Neural cell (in vitro differentiated cells): ENCODE results near the gene NACA2. TPM values are rescaled to one million over a fixed set of nuclear protein-coding genes. Genes with fewer than 3 reads are reported as not detected.

Experiments
- H2AFZ ChIP-seq: fragments of 200-600, 300-800 bp; sonication (generic), shearing (Covaris generic); 2 replicates; pipeline ENCODE4 v1.6.0; 2014; ENCODE audit warnings: low read depth, mild to moderate bottlenecking, antibody characterized with exemption, low read length, moderate library complexity
- H3F3A ChIP-seq: fragments of 200-600 bp; shearing (Covaris generic); 2 replicates; pipeline ENCODE4 v1.6.1; 2016; ENCODE audit warnings: mild to moderate bottlenecking, moderate library complexity, mixed read lengths, antibody characterized with exemption, low read length; ENCODE audit not compliant: insufficient read depth, poor library complexity, severe bottlenecking
- H3K27ac ChIP-seq: fragments of 200-600, 300-800 bp; sonication (generic), shearing (Covaris generic); 2 replicates; pipeline ENCODE4 v1.5.1; 2014; ENCODE audit warnings: mild to moderate bottlenecking, low read length, moderate library complexity
- H3K27me3 ChIP-seq: fragments of 300-800, 200-600 bp; sonication (generic), shearing (Covaris generic); 2 replicates; pipeline ENCODE4 v1.6.0; 2014; ENCODE audit warnings: mild to moderate bottlenecking, low read depth, low read length, moderate library complexity; ENCODE audit not compliant: insufficient read depth
- H3K36me3 ChIP-seq: fragments of 300-800, 200-600 bp; sonication (generic), shearing (Covaris generic); 2 replicates; pipeline ENCODE4 v1.5.1; 2014; ENCODE audit warnings: mild to moderate bottlenecking, antibody characterized with exemption, low read length, moderate library complexity; ENCODE audit not compliant: insufficient read depth
- H3K4me2 ChIP-seq: fragments of 300-800, 200-600 bp; sonication (generic), shearing (Covaris generic); 2 replicates; pipeline ENCODE4 v1.6.0; 2014; ENCODE audit warnings: mild to moderate bottlenecking, low read length
- H3K4me3 ChIP-seq: fragments of 300-800, 200-600 bp; sonication (generic), shearing (Covaris generic); 2 replicates; pipeline ENCODE4 v1.5.1; 2014; ENCODE audit warnings: mild to moderate bottlenecking, low read length, moderate library complexity
- H3K79me2 ChIP-seq: fragments of 200-600 bp; shearing (Covaris generic); replicated peaks from 2 replicates; pipeline ENCODE4 v1.6.0; 2014; ENCODE audit warnings: mild to moderate bottlenecking, low read length, moderate library complexity; ENCODE audit not compliant: insufficient read depth
- H3K9ac ChIP-seq: fragments of 300-800, 200-600 bp; sonication (generic), shearing (Covaris generic); 2 replicates; pipeline ENCODE4 v1.6.1; 2016; ENCODE audit warnings: mild to moderate bottlenecking, low read length, mixed read lengths
- H3K9me2 ChIP-seq: fragments of 200-600 bp; shearing (Covaris generic); 2 replicates; pipeline ENCODE4 v1.6.1; 2016; ENCODE audit warnings: mild to moderate bottlenecking, low read length, mixed read lengths; ENCODE audit not compliant: insufficient read depth
- H3K9me3 ChIP-seq: fragments of 200-600, 300-800 bp; sonication (generic), shearing (Covaris generic); 2 replicates; pipeline ENCODE4 v1.6.1; 2016; ENCODE audit warnings: mild to moderate bottlenecking, mixed run types, low read length, moderate library complexity, mixed read lengths
- H4K20me1 ChIP-seq: fragments of 200-600 bp; shearing (Covaris generic); 2 replicates; pipeline ENCODE4 v1.6.1; 2016; ENCODE audit warnings: mild to moderate bottlenecking, mixed run types; ENCODE audit not compliant: insufficient read depth
- CTCF ChIP-seq: fragments of 450-650 bp; IDR thresholded peaks from 2 replicates; pipeline ENCODE4 v1.5.1; 2014; ENCODE audit warnings: antibody characterized with exemption, mild to moderate bottlenecking, moderate library complexity; ENCODE audit not compliant: poor library complexity, severe bottlenecking
- EP300 ChIP-seq: fragments of 450-650 bp; conservative IDR thresholded peaks from 2 replicates; pipeline ENCODE4 v1.6.1; 2014; ENCODE audit warnings: antibody characterized with exemption, mild to moderate bottlenecking, moderate library complexity; ENCODE audit not compliant: poor library complexity, severe bottlenecking
- EZH2 ChIP-seq: fragments of 200-600, 300-800 bp; shearing (Covaris generic), sonication (generic); IDR thresholded peaks from 2 replicates; pipeline ENCODE4 v1.6.1; 2014; ENCODE audit warnings: antibody characterized with exemption, low read length, borderline replicate concordance, mild to moderate bottlenecking; ENCODE audit not compliant: insufficient read depth, poor library complexity, severe bottlenecking
- MXI1 ChIP-seq: fragments of 450-650 bp; conservative IDR thresholded peaks from 2 replicates; pipeline ENCODE4 v1.6.1; 2014; ENCODE audit warnings: antibody characterized with exemption, mild to moderate bottlenecking; ENCODE audit not compliant: poor library complexity, severe bottlenecking
- POLR2AphosphoS5 ChIP-seq: IDR thresholded peaks from 2 replicates; pipeline ENCODE4 v1.6.1; 2012
- RAD21 ChIP-seq: fragments of 450-650 bp; conservative IDR thresholded peaks from 2 replicates; pipeline ENCODE4 v1.6.1; 2014; ENCODE audit warnings: antibody characterized with exemption, mild to moderate bottlenecking, moderate library complexity
- REST ChIP-seq: IDR thresholded peaks from 2 replicates; pipeline ENCODE4 v1.6.1; 2012; ENCODE audit warnings: borderline replicate concordance
- SMC3 ChIP-seq: fragments of 450-650 bp; conservative IDR thresholded peaks from 2 replicates; pipeline ENCODE4 v1.6.1; 2014; ENCODE audit warnings: antibody characterized with exemption, mild to moderate bottlenecking, moderate library complexity; ENCODE audit not compliant: poor library complexity
- TAF1 ChIP-seq: IDR thresholded peaks from 2 replicates; pipeline ENCODE4 v1.6.1; 2012; ENCODE audit warnings: low read depth
- polyA plus RNA-seq: library from polyadenylated mRNA; depleted of rRNA; stranded (reverse); fragments of >200 nt; gene quantifications from 2 replicates; pipeline ENCODE4 v1.2.3, GENCODE V29; 2014

Gene NACA2
- polyA plus RNA-seq, 1 donor from 2014 or later = not detected

GRCh38 chr17:61580502-61580901 lies 10.5 kb downstream of the NACA2 start:
- H3K79me2 ChIP-seq = no peaks in the 10 kb centered on the region
- H3F3A ChIP-seq = no peaks in the 10 kb centered on the region
- H3K9me2 ChIP-seq = no peaks in the 10 kb centered on the region
- no peaks in the 10 kb centered on the region for H3K9me3 ChIP-seq
- no peak overlapping the region for H3K4me3 ChIP-seq
- H3K27ac ChIP-seq = no peak overlapping the region
- no peaks in the 10 kb centered on the region for H3K36me3 ChIP-seq
- no peak overlapping the region for H3K4me2 ChIP-seq
- TF ChIP-seq POLR2AphosphoS5 = no peak
- no peak for TF ChIP-seq MXI1
- TF ChIP-seq RAD21 = no peak
- TF ChIP-seq TAF1 = no peak
- TF ChIP-seq EZH2 = no peak
- no peak for TF ChIP-seq REST
- TF ChIP-seq CTCF = no peak
- no peak for TF ChIP-seq SMC3
- no peak for TF ChIP-seq EP300
- no peak overlapping the region for H3K9ac ChIP-seq
- no peaks in the 10 kb centered on the region for H4K20me1 ChIP-seq
- no peaks in the 10 kb centered on the region for H3K27me3 ChIP-seq
- no peak overlapping the region for H2AFZ ChIP-seq

GRCh38 chr17:61579961-61580360 lies 11.1 kb downstream of the NACA2 start:
- no peak overlapping the region for H2AFZ ChIP-seq
- H4K20me1 ChIP-seq = no peaks in the 10 kb centered on the region
- no peak overlapping the region for H3K9ac ChIP-seq
- H3K9me3 ChIP-seq = no peaks in the 10 kb centered on the region
- H3K79me2 ChIP-seq = no peaks in the 10 kb centered on the region
- H3K4me2 ChIP-seq = no peak overlapping the region
- no peak overlapping the region for H3K27ac ChIP-seq
- H3K27me3 ChIP-seq = no peaks in the 10 kb centered on the region
- no peaks in the 10 kb centered on the region for H3K9me2 ChIP-seq
- TF ChIP-seq EP300 = peak; percentile 99
- TF ChIP-seq REST = no peak
- TF ChIP-seq RAD21 = no peak
- TF ChIP-seq CTCF = no peak
- peak; percentile 93 for TF ChIP-seq POLR2AphosphoS5
- TF ChIP-seq TAF1 = no peak
- no peaks in the 10 kb centered on the region for H3F3A ChIP-seq
- H3K36me3 ChIP-seq = no peaks in the 10 kb centered on the region
- peak overlapping the region; percentile 8 for H3K4me3 ChIP-seq
